Endothelial cell of umbilical vein (primary cell): Measurements from ENCODE around the gene SIAH2. TPM values are rescaled to one million over a fixed set of nuclear protein-coding genes. Genes with fewer than 3 reads are reported as not detected.

Experiments used
- BruUV-seq: library from RNA; stranded (reverse); fragments of 400-500 nt; replicated peaks from 2 replicates; lab custom pipeline; 2021; lab: Mats Ljungman, UMichigan
- CTCF ChIA-PET: fragments of 300-600, 350-600 bp; sonication (Branson Sonifier 250); formaldehyde crosslinking; loops from one replicate; lab custom pipeline; 2021; ENCODE audit warnings: antibody characterized with exemption, inconsistent platforms; lab: Charles Lee
- POLR2A ChIA-PET: fragments of 300-600, 350-600 bp; sonication (Branson Sonifier 250); formaldehyde crosslinking; loops from one replicate; lab custom pipeline; 2021; ENCODE audit warnings: antibody characterized with exemption, inconsistent platforms; lab: Charles Lee
- DNase-seq: peaks from one replicate; pipeline ENCODE4 v3.0.0-alpha.2; 2011; ENCODE audit warnings: low read depth, low spot score
- FAIRE-seq: peaks from 2 replicates; lab custom pipeline; 2011; peaks lifted over from hg19 to GRCh38; lab: Jason Lieb, UNC
- H2AFZ ChIP-seq: 2 replicates; pipeline ENCODE4 v1.6.0; 2012; ENCODE audit warnings: low read depth, low read length, control low read depth, inconsistent platforms
- H3K27ac ChIP-seq: 2 replicates; pipeline ENCODE4 v1.5.1; 2011; ENCODE audit warnings: low read depth, mild to moderate bottlenecking, control low read depth, low read length, moderate library complexity; ENCODE audit not compliant: insufficient read depth
- H3K27me3 ChIP-seq, 2 experiments: 2 replicates each; pipeline versions ENCODE4 v1.6.0 to v1.6.1; 2011; ENCODE audit warnings: low read length in 2 of 2, mixed read lengths in 1 of 2; ENCODE audit not compliant: control insufficient read depth in 2 of 2, insufficient read depth in 2 of 2
- H3K36me3 ChIP-seq, 2 experiments: 2 replicates in 1 of 2; 3 replicates in 1 of 2; pipeline ENCODE4 v1.5.1; 2011; ENCODE audit warnings: low read length in 2 of 2, mild to moderate bottlenecking in 1 of 2, moderate library complexity in 1 of 2; ENCODE audit not compliant: control insufficient read depth in 2 of 2, insufficient read depth in 2 of 2; ENCODE audit errors: extremely low read depth in 1 of 2
- H3K4me1 ChIP-seq: 3 replicates; pipeline ENCODE4 v1.5.1; 2011; ENCODE audit warnings: mild to moderate bottlenecking, low read length; ENCODE audit not compliant: control insufficient read depth, insufficient read depth; ENCODE audit errors: extremely low read depth
- H3K4me2 ChIP-seq: 2 replicates; pipeline ENCODE4 v1.6.1; 2011; ENCODE audit warnings: low read length, control low read depth, mixed read lengths; ENCODE audit not compliant: insufficient read depth
- H3K4me3 ChIP-seq, 3 experiments: fragments of 200-600 bp in 1 of 3; sonication (generic), shearing (Covaris generic) in 1 of 3; replicated peaks in 1 of 3; 2 replicates each; pipeline ENCODE4 v1.5.1; 2011 to 2016; ENCODE audit warnings: control low read depth in 3 of 3, low read length in 3 of 3, mild to moderate bottlenecking in 2 of 3, inconsistent platforms in 1 of 3, low read depth in 1 of 3, moderate library complexity in 1 of 3; ENCODE audit not compliant: insufficient read depth in 1 of 3
- H3K79me2 ChIP-seq: 2 replicates; pipeline ENCODE4 v1.6.0; 2012; ENCODE audit warnings: low read length, inconsistent platforms; ENCODE audit not compliant: control insufficient read depth, insufficient read depth
- H3K9ac ChIP-seq: replicated peaks from 2 replicates; pipeline ENCODE3; 2011; ENCODE audit warnings: low read length, control low read depth; ENCODE audit not compliant: insufficient read depth; ENCODE audit errors: extremely low read depth
- H3K9me1 ChIP-seq: replicated peaks from 3 replicates; pipeline ENCODE4 v1.6.0; 2011; ENCODE audit warnings: mild to moderate bottlenecking, low read length; ENCODE audit not compliant: control insufficient read depth, insufficient read depth; ENCODE audit errors: extremely low read depth
- H3K9me3 ChIP-seq: replicated peaks from 2 replicates; pipeline ENCODE4 v1.5.1; 2012; ENCODE audit warnings: low read length, inconsistent platforms; ENCODE audit not compliant: control insufficient read depth, insufficient read depth
- H4K20me1 ChIP-seq: replicated peaks from 2 replicates; pipeline ENCODE3; 2011; ENCODE audit warnings: mild to moderate bottlenecking, low read length; ENCODE audit not compliant: control insufficient read depth, insufficient read depth; ENCODE audit errors: extremely low read depth
- CTCF ChIP-seq, 2 donors: IDR thresholded peaks; 1 replicate in 1 of 2; 2 replicates in 1 of 2; pipeline ENCODE4 v1.5.1; 2011; ENCODE audit warnings: low read length in 2 of 2, mild to moderate bottlenecking in 2 of 2, moderate library complexity in 2 of 2, control low read depth in 1 of 2, inconsistent platforms in 1 of 2, low read depth in 1 of 2; ENCODE audit not compliant: insufficient read depth in 1 of 2; ENCODE audit errors: extremely low read depth in 1 of 2
- EZH2 ChIP-seq: IDR thresholded peaks from 2 replicates; pipeline ENCODE4 v1.6.1; 2012; ENCODE audit warnings: borderline replicate concordance, low read depth, mild to moderate bottlenecking, moderate library complexity, low read length, inconsistent platforms; ENCODE audit not compliant: severe bottlenecking
- FOS ChIP-seq: IDR thresholded peaks from 2 replicates; pipeline ENCODE4 v1.6.1; 2011; ENCODE audit warnings: mild to moderate bottlenecking, low read length, moderate library complexity, borderline replicate concordance; ENCODE audit not compliant: insufficient read depth
- GATA2 ChIP-seq: IDR thresholded peaks from 2 replicates; pipeline ENCODE4 v1.7.0; 2011; ENCODE audit warnings: low read depth, mild to moderate bottlenecking, moderate library complexity, mixed read lengths, low read length; ENCODE audit not compliant: insufficient read length, insufficient read depth
- JUN ChIP-seq: IDR thresholded peaks from 2 replicates; pipeline ENCODE4 v1.6.1; 2011; ENCODE audit warnings: borderline replicate concordance, low read depth; ENCODE audit not compliant: insufficient read length, insufficient read depth
- MYC ChIP-seq: IDR thresholded peaks from one replicate; pipeline ENCODE4 v1.6.1; 2011; ENCODE audit warnings: mild to moderate bottlenecking, low read depth, low read length
- POLR2A ChIP-seq: IDR thresholded peaks from 2 replicates; pipeline ENCODE4 v1.6.1; 2012; ENCODE audit warnings: low read depth, mild to moderate bottlenecking, control low read depth, low read length
- POLR2AphosphoS5 ChIP-seq: IDR thresholded peaks from 2 replicates; pipeline ENCODE4 v1.6.1; 2012; ENCODE audit warnings: low read depth, mild to moderate bottlenecking, control low read depth, low read length, moderate library complexity; ENCODE audit not compliant: insufficient read depth
- dilution Hi-C: fragments of 300-500 bp; cut with MboI; formaldehyde crosslinking; loops from one replicate; pipeline ENCODE4 v1.15.0; 2019; ENCODE audit warnings: low sequenced_read_pairs; ENCODE audit not compliant: extremely low pct_ligation_motif_present
- intact Hi-C: fragments of 100-400 bp; cut with micrococcal nuclease; formaldehyde crosslinking; loops from one replicate; pipeline ENCODE4 v1.10.0; 2022
- polyA plus RNA-seq, 4 experiments: library from polyadenylated mRNA; depleted of rRNA in 3 of 4; stranded (reverse) in 3 of 4; unstranded in 1 of 4; fragments of >200 nt; gene quantifications; 2 replicates each; pipeline versions ENCODE4 v1.2.1 to v1.2.3, GENCODE V29; 2011 to 2012; ENCODE audit warnings: missing spikeins in 1 of 4
- total RNA-seq: library from RNA; stranded (reverse); gene quantifications from 2 replicates; pipeline ENCODE4 v1.2.3, GENCODE V29; 2021
- TF ChIP-seq, protein P1 (sequence below): IDR thresholded peaks from 2 replicates; pipeline ENCODE4 v1.6.1; 2011; ENCODE audit not compliant: insufficient read depth, insufficient read length

SIAH2 gene
- total and polyA plus RNA-seq, 2 donors (not counting 3 experiments of a cell fraction or from before 2014, with no cell fraction given), result 16.7 to 25.1 TPM

GRCh38 chr3:150739200-150739863, 23.6 kb downstream of the SIAH2 start:
- dilution Hi-C loops, result no loop called here
- ChIA-PET POLR2A (no interaction called here), CTCF (no interaction called here)
- TF ChIP-seq CTCF (IDR thresholded peaks at IDR 0.05; ENCODE audit: extremely low read depth in 1 of 2, insufficient read depth in 1 of 2, low read depth in 1 of 2, low read length in 2 of 2) (no peak), POLR2A (no peak), GATA2 (no peak), MYC (no peak)
- TF ChIP-seq, protein P1, sequence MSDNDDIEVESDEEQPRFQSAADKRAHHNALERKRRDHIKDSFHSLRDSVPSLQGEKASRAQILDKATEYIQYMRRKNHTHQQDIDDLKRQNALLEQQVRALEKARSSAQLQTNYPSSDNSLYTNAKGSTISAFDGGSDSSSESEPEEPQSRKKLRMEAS, result no peak
- no peak for DNase-seq
- no peaks in the 10 kb centered on the region for H3K4me1 ChIP-seq
- H3K27me3 ChIP-seq, result no peaks in the 10 kb centered on the region
- intact Hi-C loops, result no loop called here
- H3K4me3 ChIP-seq, result no peak overlapping the region
- H2AFZ ChIP-seq, result no peak overlapping the region
- no peaks in the 10 kb centered on the region for H3K9me1 ChIP-seq
- peaks cover 0 to 7% of the 10 kb centered on the region in 2 experiments for H3K36me3 ChIP-seq
- FAIRE-seq, result no peak
- BruUV-seq, result no TSS peak
- no peak overlapping the region for H3K4me2 ChIP-seq
- peaks cover 16% of the 10 kb centered on the region for H3K79me2 ChIP-seq
- H3K27ac ChIP-seq, result no peak overlapping the region
- H3K9me3 ChIP-seq, result no peaks in the 10 kb centered on the region
- H3K9ac ChIP-seq, result no peak overlapping the region
- H4K20me1 ChIP-seq, result no peaks in the 10 kb centered on the region

GRCh38 chr3:150738688-150739087, 24.3 kb downstream of the SIAH2 start:
- ChIA-PET CTCF (no interaction called here), POLR2A (no interaction called here)
- Histone ChIP-seq H3K9me3 (no peaks in the 10 kb centered on the region), H3K27ac (no peak overlapping the region), H3K79me2 (peaks cover 11% of the 10 kb centered on the region), H3K9me1 (no peaks in the 10 kb centered on the region), H3K36me3 (peaks cover 0 to 7% of the 10 kb centered on the region in 2 experiments), H3K4me1 (no peaks in the 10 kb centered on the region), H3K27me3 (no peaks in the 10 kb centered on the region), H3K4me3 (no peak overlapping the region), H4K20me1 (no peaks in the 10 kb centered on the region), H3K4me2 (no peak overlapping the region), H3K9ac (no peak overlapping the region), H2AFZ (no peak overlapping the region)
- intact Hi-C loops (no loop called here), dilution Hi-C loops (no loop called here)
- FAIRE-seq (no peak), DNase-seq (no peak)
- no TSS peak for BruUV-seq
- TF ChIP-seq JUN (no peak), POLR2A (no peak), POLR2AphosphoS5 (no peak), EZH2 (no peak), MYC (no peak), GATA2 (no peak), FOS (no peak), CTCF (IDR thresholded peaks at IDR 0.05; ENCODE audit: extremely low read depth in 1 of 2, insufficient read depth in 1 of 2, low read depth in 1 of 2, low read length in 2 of 2) (no peak)
- TF ChIP-seq, protein P1, result no peak
